ENCODE data around the gene THAP4. TPM values are rescaled to one million over a fixed set of nuclear protein-coding genes. Genes with fewer than 3 reads are reported as not detected.

Gene THAP4
- total and polyA plus RNA-seq, 2 of the 13 experiments (the other 11 are each of a cell fraction or from before 2014, with no cell fraction given) = 59.7 to 75.7 TPM

DNA sequence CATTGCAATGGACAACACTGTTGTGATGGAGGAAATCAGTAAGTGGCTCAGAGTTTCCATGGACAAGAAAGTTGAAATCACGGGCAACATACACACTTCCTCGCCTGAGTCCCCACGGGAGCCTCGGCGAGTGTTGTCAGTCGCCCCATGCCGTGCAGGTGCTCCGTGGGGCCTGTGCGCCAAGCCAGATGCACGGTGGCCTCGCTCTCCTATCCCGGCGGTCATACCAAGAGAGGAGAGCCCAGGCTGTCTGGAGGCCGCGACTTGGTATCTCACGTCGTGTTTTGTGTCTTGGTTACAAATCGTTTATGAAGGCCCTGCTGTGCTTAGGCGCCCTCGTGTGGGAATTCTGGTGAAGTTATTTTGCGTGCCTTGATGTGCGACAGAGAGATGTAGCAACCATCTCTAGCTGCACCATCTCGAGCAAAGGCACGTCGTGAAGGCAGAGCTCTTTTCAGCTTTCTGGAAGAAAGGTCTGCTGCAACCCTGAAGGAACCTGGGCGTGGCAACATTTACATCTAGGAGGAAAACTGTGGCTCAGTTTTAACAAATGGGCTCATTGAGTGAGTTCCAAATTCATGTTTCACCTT lies 22.3 kb upstream of the THAP4 start (continued):
- no peak for TF ChIP-seq ZNF484 (CRISPR knock-in tag; IDR thresholded peaks at IDR 0.05; ENCODE audit: borderline replicate concordance, low read depth)
- 0 out of 2 replicates have a peak, but pooled peaks have one; percentile 11 for TF ChIP-seq PITX1 (CRISPR knock-in tag; IDR thresholded peaks at IDR 0.05)
- TF ChIP-seq TBX2 (CRISPR knock-in tag; IDR thresholded peaks at IDR 0.05; ENCODE audit: borderline replicate concordance) = peak; percentile 62; the same call in 1 of the 2 replicates
- 0 out of 2 replicates have a peak, but pooled peaks have one; percentile 45 for TF ChIP-seq ZSCAN25 (CRISPR knock-in tag; IDR thresholded peaks at IDR 0.05)
- peak; percentile 78 for TF ChIP-seq CEBPG (CRISPR knock-in tag; IDR thresholded peaks at IDR 0.05)
- TF ChIP-seq BRD4 (CRISPR knock-in tag; IDR thresholded peaks at IDR 0.05) = no peak
- TF ChIP-seq E2F2 (CRISPR knock-in tag; IDR thresholded peaks at IDR 0.05; ENCODE audit: borderline replicate concordance) = no peak
- peak; percentile 57; the same call in 1 of the 2 replicates for TF ChIP-seq SAP130 (CRISPR knock-in tag; IDR thresholded peaks at IDR 0.05; ENCODE audit: low read depth)
- TF ChIP-seq KDM3A (CRISPR knock-in tag; IDR thresholded peaks at IDR 0.05; ENCODE audit: low read depth) = peak; percentile 55; the same call in 1 of the 2 replicates
- TF ChIP-seq RELA (CRISPR knock-in tag; IDR thresholded peaks at IDR 0.05) = no peak
- TF ChIP-seq REPIN1 (CRISPR knock-in tag; IDR thresholded peaks at IDR 0.05; ENCODE audit: borderline replicate concordance, low read depth) = no peak
- TF ChIP-seq ZSCAN31 (CRISPR knock-in tag; IDR thresholded peaks at IDR 0.05; ENCODE audit: low read depth) = peak; percentile 67; the same call in 1 of the 2 replicates
- no peak for TF ChIP-seq ZNF530 (CRISPR knock-in tag; IDR thresholded peaks at IDR 0.05; ENCODE audit: low read depth)
- no peak for TF ChIP-seq ZNF572 (CRISPR knock-in tag; IDR thresholded peaks at IDR 0.05)
- no peak for TF ChIP-seq ZC3H13 (CRISPR knock-in tag; IDR thresholded peaks at IDR 0.05)
- peak; percentile 64 for TF ChIP-seq THAP11 (CRISPR knock-in tag; IDR thresholded peaks at IDR 0.05)
- TF ChIP-seq, protein P1, sequence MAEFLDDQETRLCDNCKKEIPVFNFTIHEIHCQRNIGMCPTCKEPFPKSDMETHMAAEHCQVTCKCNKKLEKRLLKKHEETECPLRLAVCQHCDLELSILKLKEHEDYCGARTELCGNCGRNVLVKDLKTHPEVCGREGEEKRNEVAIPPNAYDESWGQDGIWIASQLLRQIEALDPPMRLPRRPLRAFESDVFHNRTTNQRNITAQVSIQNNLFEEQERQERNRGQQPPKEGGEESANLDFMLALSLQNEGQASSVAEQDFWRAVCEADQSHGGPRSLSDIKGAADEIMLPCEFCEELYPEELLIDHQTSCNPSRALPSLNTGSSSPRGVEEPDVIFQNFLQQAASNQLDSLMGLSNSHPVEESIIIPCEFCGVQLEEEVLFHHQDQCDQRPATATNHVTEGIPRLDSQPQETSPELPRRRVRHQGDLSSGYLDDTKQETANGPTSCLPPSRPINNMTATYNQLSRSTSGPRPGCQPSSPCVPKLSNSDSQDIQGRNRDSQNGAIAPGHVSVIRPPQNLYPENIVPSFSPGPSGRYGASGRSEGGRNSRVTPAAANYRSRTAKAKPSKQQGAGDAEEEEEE (CRISPR knock-in tag; IDR thresholded peaks at IDR 0.05; ENCODE audit: borderline replicate concordance) = 0 out of 2 replicates have a peak, but pooled peaks have one; percentile 65
- no peak for TF ChIP-seq ASH2L (IDR thresholded peaks at IDR 0.05; ENCODE audit: insufficient read length, low read depth, low read length)
- TF ChIP-seq, protein P2, sequence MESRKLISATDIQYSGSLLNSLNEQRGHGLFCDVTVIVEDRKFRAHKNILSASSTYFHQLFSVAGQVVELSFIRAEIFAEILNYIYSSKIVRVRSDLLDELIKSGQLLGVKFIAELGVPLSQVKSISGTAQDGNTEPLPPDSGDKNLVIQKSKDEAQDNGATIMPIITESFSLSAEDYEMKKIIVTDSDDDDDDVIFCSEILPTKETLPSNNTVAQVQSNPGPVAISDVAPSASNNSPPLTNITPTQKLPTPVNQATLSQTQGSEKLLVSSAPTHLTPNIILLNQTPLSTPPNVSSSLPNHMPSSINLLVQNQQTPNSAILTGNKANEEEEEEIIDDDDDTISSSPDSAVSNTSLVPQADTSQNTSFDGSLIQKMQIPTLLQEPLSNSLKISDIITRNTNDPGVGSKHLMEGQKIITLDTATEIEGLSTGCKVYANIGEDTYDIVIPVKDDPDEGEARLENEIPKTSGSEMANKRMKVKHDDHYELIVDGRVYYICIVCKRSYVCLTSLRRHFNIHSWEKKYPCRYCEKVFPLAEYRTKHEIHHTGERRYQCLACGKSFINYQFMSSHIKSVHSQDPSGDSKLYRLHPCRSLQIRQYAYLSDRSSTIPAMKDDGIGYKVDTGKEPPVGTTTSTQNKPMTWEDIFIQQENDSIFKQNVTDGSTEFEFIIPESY (CRISPR knock-in tag; IDR thresholded peaks at IDR 0.05) = peak; percentile 93
- no peak for TF ChIP-seq PCBP1 (IDR thresholded peaks at IDR 0.05; ENCODE audit: borderline replicate concordance, low read depth, low read length)
- peak; percentile 38; the same call in 1 of the 2 replicates for TF ChIP-seq ZNF670 (CRISPR knock-in tag; IDR thresholded peaks at IDR 0.05; ENCODE audit: borderline replicate concordance)
- no peak for TF ChIP-seq ZNF713 (CRISPR knock-in tag; IDR thresholded peaks at IDR 0.05)
- no peak for TF ChIP-seq BRCA1 (CRISPR knock-in tag; IDR thresholded peaks at IDR 0.05)
- TF ChIP-seq, protein P3, sequence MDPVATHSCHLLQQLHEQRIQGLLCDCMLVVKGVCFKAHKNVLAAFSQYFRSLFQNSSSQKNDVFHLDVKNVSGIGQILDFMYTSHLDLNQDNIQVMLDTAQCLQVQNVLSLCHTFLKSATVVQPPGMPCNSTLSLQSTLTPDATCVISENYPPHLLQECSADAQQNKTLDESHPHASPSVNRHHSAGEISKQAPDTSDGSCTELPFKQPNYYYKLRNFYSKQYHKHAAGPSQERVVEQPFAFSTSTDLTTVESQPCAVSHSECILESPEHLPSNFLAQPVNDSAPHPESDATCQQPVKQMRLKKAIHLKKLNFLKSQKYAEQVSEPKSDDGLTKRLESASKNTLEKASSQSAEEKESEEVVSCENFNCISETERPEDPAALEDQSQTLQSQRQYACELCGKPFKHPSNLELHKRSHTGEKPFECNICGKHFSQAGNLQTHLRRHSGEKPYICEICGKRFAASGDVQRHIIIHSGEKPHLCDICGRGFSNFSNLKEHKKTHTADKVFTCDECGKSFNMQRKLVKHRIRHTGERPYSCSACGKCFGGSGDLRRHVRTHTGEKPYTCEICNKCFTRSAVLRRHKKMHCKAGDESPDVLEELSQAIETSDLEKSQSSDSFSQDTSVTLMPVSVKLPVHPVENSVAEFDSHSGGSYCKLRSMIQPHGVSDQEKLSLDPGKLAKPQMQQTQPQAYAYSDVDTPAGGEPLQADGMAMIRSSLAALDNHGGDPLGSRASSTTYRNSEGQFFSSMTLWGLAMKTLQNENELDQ (CRISPR knock-in tag; IDR thresholded peaks at IDR 0.05; ENCODE audit: borderline replicate concordance) = peak; percentile 51; the same call in 1 of the 2 replicates
